Lung (tissue), 12 donors: ENCODE data around the gene NFASC. TPM values are rescaled to one million over a fixed set of nuclear protein-coding genes. Genes with fewer than 3 reads are reported as not detected.

Experiments
- ATAC-seq: fragments of 200-7000 bp; cut with Tn5 transposase; one replicate; pipeline ENCODE4 v1.9.1; 2020; ENCODE audit warnings: moderate number of reproducible peaks; ENCODE audit not compliant: insufficient read depth, low FRiP score
- DNase-seq, 3 donors: peaks; one replicate each; pipeline ENCODE4 v3.0.0-alpha.2; 2013 to 2017
- H3K27ac ChIP-seq, 2 donors: one replicate each; pipeline ENCODE4 v1.5.1; 2013; ENCODE audit warnings: mild to moderate bottlenecking in 2 of 2, moderate library complexity in 2 of 2, control low read depth in 1 of 2, inconsistent platforms in 1 of 2, low read depth in 1 of 2, low read length in 1 of 2
- H3K27me3 ChIP-seq, 3 donors: one replicate each; pipeline ENCODE4 v1.5.1; 2013; ENCODE audit warnings: low read length in 2 of 3; ENCODE audit not compliant: control insufficient read depth in 3 of 3, insufficient read depth in 3 of 3
- H3K36me3 ChIP-seq, 4 donors: one replicate each; pipeline ENCODE4 v1.5.1; 2013; ENCODE audit warnings: low read length in 4 of 4, mild to moderate bottlenecking in 1 of 4, moderate library complexity in 1 of 4; ENCODE audit not compliant: control insufficient read depth in 4 of 4, insufficient read depth in 4 of 4
- H3K4me1 ChIP-seq, 5 donors: one replicate each; pipeline ENCODE4 v1.5.1; 2013; ENCODE audit warnings: low read length in 5 of 5, mild to moderate bottlenecking in 2 of 5, moderate library complexity in 1 of 5; ENCODE audit not compliant: control insufficient read depth in 5 of 5, insufficient read depth in 5 of 5
- H3K4me3 ChIP-seq: one replicate; pipeline ENCODE4 v1.5.1; 2013; ENCODE audit warnings: mild to moderate bottlenecking, control low read depth, moderate library complexity
- H3K9ac ChIP-seq, 2 donors: one replicate each; pipeline ENCODE4 v1.5.1; 2013; ENCODE audit warnings: low read length in 2 of 2, control low read depth in 1 of 2; ENCODE audit not compliant: insufficient read depth in 1 of 2
- H3K9me3 ChIP-seq, 4 donors: one replicate each; pipeline ENCODE4 v1.5.1; 2013; ENCODE audit warnings: low read length in 3 of 4, mild to moderate bottlenecking in 1 of 4, moderate library complexity in 1 of 4; ENCODE audit not compliant: control insufficient read depth in 4 of 4, insufficient read depth in 3 of 4
- CTCF ChIP-seq: IDR thresholded peaks from 2 replicates; pipeline ENCODE4 v1.5.1; 2012; ENCODE audit warnings: mild to moderate bottlenecking; ENCODE audit errors: control extremely low read depth, extremely low read depth
- WGBS, 2 donors: extraction: QIAGEN DNeasy Blood & Tissue Kit; methylation state at CpG; one replicate each; pipeline ENCODE4 v1.1.7; 2013; 5-methylcytosine and 5-hydroxymethylcytosine counted together
- polyA plus RNA-seq, 2 donors: library from polyadenylated mRNA; stranded (reverse); fragments of 200-250 nt; gene quantifications; one replicate each; pipeline ENCODE4 v1.2.1, GENCODE V29; 2013
- total RNA-seq, 2 donors: library from RNA; depleted of rRNA in 1 of 2; stranded (reverse); fragments of >200 nt in 1 of 2; gene quantifications; one replicate each; pipeline ENCODE4 v1.2.1, GENCODE V29; 2014 to 2021
- donor health status: control.
- donor health status: control.
- donor health status: Bipolar disorder and iron deficiency.
- donor health status: healthy.
- donor health status: DM: yes; HTN: yes; CAD: no.

The NFASC gene
- total and polyA plus RNA-seq, 4 donors: 1.8 to 11.2 (median 3.8) TPM

GRCh38 chr1:204959836-204960235, 89.2 kb downstream of the NFASC start:
- H3K4me3 ChIP-seq: no peak overlapping the region

GRCh38 chr1:204960306-204961125, 89.9 kb downstream of the NFASC start:
- Histone ChIP-seq H3K4me1 (peaks cover 0 to 4% (median 0%) of the 10 kb centered on the region in 5 donors), H3K4me3 (no peak overlapping the region), H3K27ac (no peak overlapping the region), H3K9ac (no peak overlapping the region), H3K36me3 (no peaks in the 10 kb centered on the region), H3K27me3 (peaks cover 0 to 17% (median 3%) of the 10 kb centered on the region in 3 donors), H3K9me3 (no peaks in the 10 kb centered on the region)
- TF ChIP-seq CTCF: no peak
- no peak for DNase-seq
- ATAC-seq: no peak
- WGBS, 2 donors: 72 to 82% methylated on average over 8 of the region's 8 CpGs

More at GRCh38 chr1:204959836-204960235, 89.2 kb downstream of the NFASC start:
- 83 to 89% methylated on average over 2 of the region's 2 CpGs for WGBS, 2 donors
- ATAC-seq (no peak), DNase-seq (no peak)
- Histone ChIP-seq H3K27ac (no peak overlapping the region), H3K9ac (no peak overlapping the region), H3K36me3 (no peaks in the 10 kb centered on the region), H3K9me3 (no peaks in the 10 kb centered on the region), H3K27me3 (peaks cover 0 to 21% (median 3%) of the 10 kb centered on the region in 3 donors), H3K4me1 (peaks cover 0 to 4% (median 0%) of the 10 kb centered on the region in 5 donors)
- TF ChIP-seq CTCF: no peak

- no peaks in the 10 kb centered on the region for H3K9me3 ChIP-seq
- H3K27me3 ChIP-seq: peaks cover 0 to 18% (median 3%) of the 10 kb centered on the region in 3 donors
- H3K9ac ChIP-seq: no peak overlapping the region
- whole genome bisulfite sequencing, 2 donors: 54 to 78% methylated on average over 8 of the region's 8 CpGs
- H3K4me1 ChIP-seq: peaks cover 0 to 4% (median 0%) of the 10 kb centered on the region in 5 donors
- no peak overlapping the region for H3K27ac ChIP-seq
- no peak for TF ChIP-seq CTCF
- no peak for DNase-seq
- no peak overlapping the region for H3K4me3 ChIP-seq
- ATAC-seq: no peak
- H3K36me3 ChIP-seq: no peaks in the 10 kb centered on the region
Measured at GRCh38 chr1:204961765-204962419, 91.2 kb downstream of the NFASC start.
